GM12872 (cell line): ENCODE data around the gene FAM227B.

Experiments
- TF ChIP-seq, protein P1 (sequence below): IDR thresholded peaks from 3 replicates; pipeline ENCODE4 v1.5.1; 2011; ENCODE audit warnings: low read depth, mild to moderate bottlenecking, low read length, moderate library complexity; ENCODE audit not compliant: insufficient read depth

FAM227B gene

DNA sequence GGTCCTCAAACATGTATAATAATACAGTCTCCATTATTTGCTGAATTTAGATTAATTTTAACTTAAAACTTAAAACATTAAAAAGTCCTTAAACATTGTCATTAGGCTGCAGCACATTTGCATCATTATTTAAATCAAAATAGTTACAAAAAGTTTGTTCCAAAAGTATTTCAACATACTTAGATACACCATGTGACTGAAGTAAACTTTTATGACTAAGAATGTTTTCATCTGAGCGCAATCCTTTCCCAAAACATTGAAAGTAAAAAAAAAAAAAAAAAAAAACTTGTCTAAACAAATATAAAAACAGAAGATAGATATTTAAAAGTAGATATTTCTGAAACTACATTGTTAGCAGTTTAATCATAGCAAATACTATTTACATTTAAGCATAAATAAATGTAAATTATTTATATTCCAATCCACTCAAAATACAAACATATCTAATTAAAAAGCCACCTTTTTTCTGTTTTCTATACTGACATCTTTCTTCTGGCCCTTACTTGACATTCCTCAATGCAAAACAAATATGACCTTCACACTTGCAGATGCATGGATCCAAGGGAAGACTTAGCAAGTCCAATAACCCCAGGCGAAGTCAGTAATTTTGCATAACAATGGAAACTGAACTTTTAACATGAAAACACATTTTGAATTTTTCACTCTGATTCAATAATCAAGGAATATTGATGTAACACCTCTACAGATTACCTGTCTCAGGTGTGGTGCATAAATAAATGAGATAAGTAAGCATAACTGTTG is 10.3 kb downstream of the FAM227B start:
- TF ChIP-seq, protein P1, sequence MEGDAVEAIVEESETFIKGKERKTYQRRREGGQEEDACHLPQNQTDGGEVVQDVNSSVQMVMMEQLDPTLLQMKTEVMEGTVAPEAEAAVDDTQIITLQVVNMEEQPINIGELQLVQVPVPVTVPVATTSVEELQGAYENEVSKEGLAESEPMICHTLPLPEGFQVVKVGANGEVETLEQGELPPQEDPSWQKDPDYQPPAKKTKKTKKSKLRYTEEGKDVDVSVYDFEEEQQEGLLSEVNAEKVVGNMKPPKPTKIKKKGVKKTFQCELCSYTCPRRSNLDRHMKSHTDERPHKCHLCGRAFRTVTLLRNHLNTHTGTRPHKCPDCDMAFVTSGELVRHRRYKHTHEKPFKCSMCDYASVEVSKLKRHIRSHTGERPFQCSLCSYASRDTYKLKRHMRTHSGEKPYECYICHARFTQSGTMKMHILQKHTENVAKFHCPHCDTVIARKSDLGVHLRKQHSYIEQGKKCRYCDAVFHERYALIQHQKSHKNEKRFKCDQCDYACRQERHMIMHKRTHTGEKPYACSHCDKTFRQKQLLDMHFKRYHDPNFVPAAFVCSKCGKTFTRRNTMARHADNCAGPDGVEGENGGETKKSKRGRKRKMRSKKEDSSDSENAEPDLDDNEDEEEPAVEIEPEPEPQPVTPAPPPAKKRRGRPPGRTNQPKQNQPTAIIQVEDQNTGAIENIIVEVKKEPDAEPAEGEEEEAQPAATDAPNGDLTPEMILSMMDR: no peak

DNA sequence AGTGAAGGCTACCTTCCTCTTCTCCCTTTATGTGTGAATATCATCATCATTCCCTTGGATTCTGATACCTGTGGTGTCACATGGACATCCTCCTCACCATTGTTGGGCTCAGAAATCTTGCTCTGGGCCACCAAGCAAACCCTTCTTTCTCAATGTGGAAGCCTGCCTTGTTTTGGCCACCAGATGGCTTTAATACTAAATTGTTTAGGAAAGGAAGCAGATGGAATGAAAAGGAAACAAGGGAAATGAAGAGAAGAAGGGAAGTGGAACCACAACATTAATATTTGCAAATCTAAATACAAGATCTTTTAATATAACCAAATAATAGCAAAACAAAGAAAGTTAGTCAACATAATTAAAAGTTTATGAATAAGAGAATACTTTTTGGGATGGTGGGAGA is 14.0 kb downstream of the FAM227B start:
- TF ChIP-seq, protein P1: no peak

DNA sequence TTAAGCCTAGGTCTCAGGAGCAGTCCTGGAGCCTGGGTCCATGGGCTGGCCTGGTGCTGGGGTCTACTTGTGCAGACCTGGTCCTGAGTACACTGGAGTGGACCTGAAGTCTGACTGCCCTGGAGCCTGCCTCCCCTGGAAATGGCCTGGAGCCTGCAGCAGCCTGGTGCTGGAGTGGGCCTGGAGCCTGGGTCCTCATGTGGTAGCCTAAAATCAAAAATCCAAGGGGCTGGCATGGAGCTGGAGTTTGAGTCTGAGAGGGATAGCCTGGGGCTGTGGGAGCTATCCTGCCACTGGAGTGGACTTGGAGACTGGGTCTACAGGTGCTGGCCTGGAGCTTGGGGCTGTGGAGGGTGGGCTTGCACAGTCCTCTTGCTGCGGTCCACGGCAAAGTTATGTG is 15.0 kb downstream of the FAM227B start:
- TF ChIP-seq, protein P1: no peak

DNA sequence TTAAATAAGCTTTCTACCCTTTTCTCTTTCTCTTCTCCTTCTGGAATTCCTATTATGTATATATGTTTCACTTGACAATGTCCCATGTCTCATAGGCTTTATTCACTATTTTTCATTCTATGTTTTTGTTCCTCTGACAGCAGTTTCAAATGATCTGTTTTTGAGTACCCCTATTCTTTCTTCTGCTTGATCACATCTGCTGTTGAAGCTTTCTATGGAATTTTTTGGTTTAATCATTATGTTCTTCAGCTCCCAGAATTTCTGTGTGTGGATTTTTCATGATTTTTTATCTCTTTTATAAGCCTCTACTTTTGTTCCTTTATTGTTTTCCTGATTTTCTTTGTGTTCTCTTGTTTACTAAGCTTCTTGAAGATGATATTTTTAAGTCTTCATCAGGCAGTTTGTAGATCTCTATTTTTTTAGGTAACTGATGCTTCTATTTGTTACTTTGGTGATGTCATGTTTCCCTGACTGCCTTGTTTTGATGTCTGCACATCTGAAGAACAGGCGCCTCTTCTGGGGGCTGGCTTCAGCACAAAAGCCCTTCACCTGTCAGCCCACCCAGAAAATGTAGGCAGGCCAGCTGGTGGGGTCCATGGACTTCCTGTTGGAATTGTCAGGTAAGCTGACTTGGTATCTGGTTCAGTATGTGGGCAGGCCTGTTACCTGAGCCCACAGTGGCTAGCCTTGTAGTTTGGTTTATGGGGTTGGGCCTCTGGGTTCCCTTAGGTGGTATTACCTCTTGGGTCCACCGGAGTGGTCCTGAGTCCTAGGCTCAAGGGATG is 15.8 kb downstream of the FAM227B start:
- TF ChIP-seq, protein P1: no peak

DNA sequence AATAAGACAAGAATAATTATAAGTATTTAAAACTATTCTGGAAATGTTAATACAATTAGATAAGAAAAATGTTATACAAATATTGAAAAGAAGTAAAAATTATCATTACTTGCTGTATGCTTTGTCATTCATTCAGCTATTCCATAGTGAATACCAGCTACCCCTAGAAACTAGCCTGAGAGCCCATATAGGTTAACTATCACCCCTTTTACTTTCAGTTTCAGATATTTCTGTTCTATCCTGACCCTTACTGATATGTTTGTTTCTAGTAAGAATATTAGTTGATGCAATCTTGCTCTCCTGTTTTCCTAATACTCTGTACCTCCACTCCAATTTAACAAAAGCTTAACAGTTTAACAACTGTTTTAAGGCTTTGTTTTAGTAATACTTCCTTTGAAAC is 31.6 kb downstream of the FAM227B start:
- TF ChIP-seq, protein P1: no peak

DNA sequence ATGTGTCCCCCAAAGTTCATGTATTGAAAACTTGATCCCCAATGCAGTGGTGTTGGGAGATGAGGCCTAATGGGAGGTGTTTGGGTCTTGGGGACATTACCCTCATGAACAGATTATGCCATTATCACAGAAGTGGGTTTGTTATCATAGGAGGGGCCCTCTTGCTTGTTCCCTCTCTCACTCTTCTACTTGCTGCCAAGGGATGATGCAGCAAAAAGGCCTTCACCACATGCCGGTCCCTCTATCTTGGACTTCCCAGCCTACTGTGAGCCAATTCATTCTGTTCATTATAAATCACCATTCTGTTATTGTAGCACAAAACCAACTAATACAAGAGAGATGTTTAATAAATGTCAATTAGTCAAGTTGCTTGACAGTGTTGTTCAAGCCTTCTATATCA is 47.2 kb downstream of the FAM227B start:
- TF ChIP-seq, protein P1: no peak

DNA sequence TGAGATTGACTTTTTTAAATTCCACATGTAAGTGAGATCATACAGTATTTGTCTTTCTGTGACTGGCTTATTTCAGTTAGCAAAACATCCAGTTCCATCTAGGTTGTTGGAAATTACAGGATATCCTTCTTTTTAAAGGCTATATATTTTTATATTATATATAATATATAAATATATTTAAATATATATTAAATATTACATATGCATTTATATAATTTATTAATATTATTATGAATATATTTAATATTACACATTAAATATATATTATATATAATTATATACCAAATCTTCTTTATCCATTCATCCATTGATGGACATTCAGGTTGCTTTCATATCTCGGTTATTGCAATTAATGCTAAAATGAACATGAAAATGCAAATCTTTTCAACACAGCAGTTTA is 49.9 kb downstream of the FAM227B start:
- TF ChIP-seq, protein P1: no peak
